Thymus (tissue), 11 donors: Measurements from ENCODE around the gene GPR45. TPM values are rescaled to one million over a fixed set of nuclear protein-coding genes. Genes with fewer than 3 reads are reported as not detected.

Experiments used
- DNase-seq, 9 donors: peaks; one replicate each; pipeline ENCODE4 v3.0.0-alpha.2; 2013; ENCODE audit warnings: low spot score in 9 of 9, low read depth in 6 of 9, missing footprints in 1 of 9
- H3K27ac ChIP-seq, 2 donors: one replicate each; pipeline ENCODE4 v1.5.1; 2013; ENCODE audit warnings: control low read depth in 1 of 2, low read depth in 1 of 2, low read length in 1 of 2, mild to moderate bottlenecking in 1 of 2, moderate library complexity in 1 of 2
- H3K27me3 ChIP-seq, 2 donors: one replicate each; pipeline ENCODE4 v1.5.1; 2013; ENCODE audit warnings: low read length in 1 of 2; ENCODE audit not compliant: control insufficient read depth in 2 of 2, insufficient read depth in 1 of 2
- H3K36me3 ChIP-seq, 2 donors: one replicate each; pipeline ENCODE4 v1.5.1; 2013; ENCODE audit warnings: low read length in 1 of 2, mild to moderate bottlenecking in 1 of 2, moderate library complexity in 1 of 2; ENCODE audit not compliant: control insufficient read depth in 2 of 2, insufficient read depth in 2 of 2
- H3K4me1 ChIP-seq, 2 donors: one replicate each; pipeline ENCODE4 v1.5.1; 2013; ENCODE audit warnings: low read length in 2 of 2; ENCODE audit not compliant: control insufficient read depth in 2 of 2, insufficient read depth in 2 of 2
- H3K4me3 ChIP-seq, 2 donors: one replicate each; pipeline ENCODE4 v1.5.1; 2013; ENCODE audit warnings: low read length in 2 of 2, control low read depth in 1 of 2, mild to moderate bottlenecking in 1 of 2
- H3K9me3 ChIP-seq, 2 donors: one replicate each; pipeline ENCODE4 v1.5.1; 2013; ENCODE audit warnings: low read length in 1 of 2, mild to moderate bottlenecking in 1 of 2; ENCODE audit not compliant: control insufficient read depth in 2 of 2, insufficient read depth in 1 of 2
- WGBS: extraction: QIAGEN DNeasy Blood & Tissue Kit; methylation state at CpG from one replicate; pipeline ENCODE4 v1.1.7; 2013; 5-methylcytosine and 5-hydroxymethylcytosine counted together
- polyA plus RNA-seq: library from polyadenylated mRNA; stranded (reverse); fragments of 200-250 nt; gene quantifications from one replicate; pipeline ENCODE4 v1.2.3, GENCODE V29; 2013
- total RNA-seq: library from RNA; stranded (reverse); fragments of 120-200 nt; gene quantifications from one replicate; pipeline ENCODE4 v1.2.4, GENCODE V29; 2013
- donor health status: healthy.

The GPR45 gene
- total and polyA plus RNA-seq, 2 donors = 0.02 TPM; not detected in 1

GRCh38 chr2:105288133-105288532 is 46.6 kb downstream of the GPR45 start:
- H3K27ac ChIP-seq = no peak overlapping the region
- H3K27me3 ChIP-seq = no peaks in the 10 kb centered on the region
- DNase-seq = no peak
- no peaks in the 10 kb centered on the region for H3K9me3 ChIP-seq
- no peaks in the 10 kb centered on the region for H3K4me1 ChIP-seq
- 90% methylated on average over 7 of the region's 7 CpGs for WGBS
- H3K36me3 ChIP-seq = peaks cover 31 to 51% of the 10 kb centered on the region in 2 donors
- no peak overlapping the region for H3K4me3 ChIP-seq

GRCh38 chr2:105290981-105291660 is 49.6 kb downstream of the GPR45 start:
- no peaks in the 10 kb centered on the region for H3K9me3 ChIP-seq
- WGBS = 96% methylated on average over 6 of the region's 6 CpGs
- no peak overlapping the region for H3K4me3 ChIP-seq
- no peak for DNase-seq
- peaks cover 21 to 42% of the 10 kb centered on the region in 2 donors for H3K36me3 ChIP-seq
- no peaks in the 10 kb centered on the region for H3K27me3 ChIP-seq
- no peak overlapping the region for H3K27ac ChIP-seq
- no peaks in the 10 kb centered on the region for H3K4me1 ChIP-seq

GRCh38 chr2:105291981-105292380 is 50.4 kb downstream of the GPR45 start:
- WGBS = 99% methylated on average over 2 of the region's 2 CpGs
- peaks cover 16 to 39% of the 10 kb centered on the region in 2 donors for H3K36me3 ChIP-seq
- no peak for DNase-seq
- H3K9me3 ChIP-seq = no peaks in the 10 kb centered on the region
- no peak overlapping the region for H3K4me3 ChIP-seq
- H3K27me3 ChIP-seq = no peaks in the 10 kb centered on the region
- no peak overlapping the region for H3K27ac ChIP-seq
- H3K4me1 ChIP-seq = no peaks in the 10 kb centered on the region

Other genes starting within 250 kb of the GPR45 start
- gene MRPS9, start 203.7 kb upstream of the GPR45 start, total RNA-seq = 40.6 TPM
- 31.6 TPM for gene MRPS9, start 203.7 kb upstream of the GPR45 start, polyA plus RNA-seq
- gene TGFBRAP1, start 88.0 kb downstream of the GPR45 start, total RNA-seq = 7.3 TPM
- 6.1 TPM for gene TGFBRAP1, start 88.0 kb downstream of the GPR45 start, polyA plus RNA-seq
- gene C2orf49, start 95.8 kb downstream of the GPR45 start, total RNA-seq = 17.0 TPM
- 11.1 TPM for gene C2orf49, start 95.8 kb downstream of the GPR45 start, polyA plus RNA-seq
- 14.2 TPM for gene FHL2, start 157.3 kb downstream of the GPR45 start, total RNA-seq
- 49.2 TPM for gene FHL2, start 157.3 kb downstream of the GPR45 start, polyA plus RNA-seq